Chondrocyte (in vitro differentiated cells): ENCODE data around the gene WDR73. TPM values are rescaled to one million over a fixed set of nuclear protein-coding genes. Genes with fewer than 3 reads are reported as not detected.

Experiments used
- DNase-seq: peaks from one replicate; pipeline ENCODE4 v3.0.0; 2021; ENCODE audit warnings: mixed read lengths, low spot score
- H3K27ac Mint-ChIP-seq: one replicate; pipeline ENCODE4 v1.8.0; 2021; ENCODE audit warnings: mild to moderate bottlenecking, moderate library complexity, mixed read lengths; ENCODE audit not compliant: unreplicated experiment
- H3K27me3 Mint-ChIP-seq: 2 replicates; pipeline ENCODE4 v1.8.0; 2021; ENCODE audit warnings: low read depth, mixed read lengths
- H3K36me3 Mint-ChIP-seq: 2 replicates; pipeline ENCODE4 v1.8.0; 2021; ENCODE audit warnings: low read depth, mixed read lengths
- H3K4me1 Mint-ChIP-seq: 2 replicates; pipeline ENCODE4 v1.8.0; 2021; ENCODE audit warnings: low read depth, mild to moderate bottlenecking, mixed read lengths
- H3K4me3 Mint-ChIP-seq: one replicate; pipeline ENCODE4 v1.8.0; 2021; ENCODE audit warnings: mild to moderate bottlenecking, moderate library complexity, mixed read lengths; ENCODE audit not compliant: unreplicated experiment
- H3K9me3 Mint-ChIP-seq: 2 replicates; pipeline ENCODE4 v1.8.0; 2021; ENCODE audit warnings: low read depth, mixed read lengths
- CTCF ChIP-seq: fragments of 200-600 bp; sonication (generic); IDR thresholded peaks from 2 replicates; pipeline ENCODE4 v1.5.0; 2021; ENCODE audit warnings: antibody characterized with exemption, mild to moderate bottlenecking, moderate library complexity
- total RNA-seq: library from RNA; stranded (reverse); gene quantifications from 3 replicates; pipeline ENCODE4 v1.2.1, GENCODE V29; 2021

Gene WDR73
- total RNA-seq, 1 donor from 2014 or later: 17.0 TPM

- H3K9me3 Mint-ChIP-seq: no peaks in the 10 kb centered on the region
- peaks cover 25% of the 10 kb centered on the region for H3K36me3 Mint-ChIP-seq
- no peak overlapping the region for H3K27ac Mint-ChIP-seq
- TF ChIP-seq CTCF: no peak
- no peak overlapping the region for H3K4me3 Mint-ChIP-seq
- no peaks in the 10 kb centered on the region for H3K27me3 Mint-ChIP-seq
- peaks cover 33% of the 10 kb centered on the region for H3K4me1 Mint-ChIP-seq
- DNase-seq: no peak
These were observed 49.1 kb downstream of the WDR73 start for GRCh38 chr15:84604826-84605553.

DNA sequence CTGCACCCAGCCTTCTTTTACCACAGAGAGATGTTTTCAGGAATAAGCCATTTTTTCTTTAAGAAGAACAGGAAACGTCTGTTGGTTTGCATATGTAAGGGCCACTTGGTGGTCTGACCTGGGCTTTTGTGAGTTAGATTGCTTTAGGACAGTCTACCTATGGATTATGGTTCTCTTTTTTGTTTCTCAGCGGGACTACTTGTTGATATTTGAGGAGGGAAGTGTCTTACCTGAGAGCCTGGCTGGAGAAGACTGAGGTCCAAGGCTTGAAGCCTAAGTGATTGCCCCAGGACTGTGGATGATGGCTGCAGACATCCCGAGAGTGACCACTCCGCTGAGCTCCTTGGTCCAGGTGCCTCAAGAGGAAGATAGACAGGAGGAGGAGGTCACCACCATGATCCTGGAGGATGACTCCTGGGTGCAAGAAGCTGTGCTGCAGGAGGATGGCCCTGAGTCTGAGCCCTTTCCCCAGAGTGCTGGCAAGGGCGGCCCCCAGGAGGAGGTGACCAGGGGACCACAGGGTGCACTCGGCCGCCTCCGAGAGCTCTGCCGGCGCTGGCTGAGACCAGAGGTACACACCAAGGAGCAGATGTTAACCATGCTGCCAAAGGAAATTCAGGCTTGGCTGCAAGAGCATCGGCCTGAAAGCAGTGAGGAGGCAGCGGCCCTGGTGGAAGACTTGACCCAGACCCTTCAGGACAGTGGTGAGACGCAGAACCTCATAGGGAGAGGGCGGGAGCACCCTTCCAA lies 50.3 kb downstream of the WDR73 start:
- no peak for TF ChIP-seq CTCF
- Mint-ChIP-seq H3K9me3 (no peaks in the 10 kb centered on the region), H3K36me3 (peaks cover 25% of the 10 kb centered on the region), H3K27ac (no peak overlapping the region), H3K27me3 (no peaks in the 10 kb centered on the region), H3K4me3 (no peak overlapping the region), H3K4me1 (peaks cover 30% of the 10 kb centered on the region)
- no peak for DNase-seq

DNA sequence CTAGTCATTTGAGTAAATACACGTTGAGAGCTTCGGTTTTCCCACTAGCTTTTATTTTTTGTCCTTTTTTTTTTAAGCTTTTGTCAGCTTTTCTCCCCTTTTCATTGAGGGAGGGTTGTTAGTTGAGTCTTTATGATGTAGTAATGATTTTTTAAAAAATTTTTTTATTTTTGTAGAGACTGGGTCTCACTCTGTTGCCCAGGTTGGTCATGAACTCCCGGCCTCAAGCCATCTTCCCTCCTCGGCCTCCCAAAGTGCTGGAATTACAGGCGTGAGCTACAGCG lies 52.6 kb downstream of the WDR73 start:
- no peak for TF ChIP-seq CTCF
- H3K27ac Mint-ChIP-seq: peak overlapping the region; percentile 87
- H3K4me3 Mint-ChIP-seq: peak overlapping the region; percentile 93
- peaks cover 38% of the 10 kb centered on the region for H3K4me1 Mint-ChIP-seq
- H3K9me3 Mint-ChIP-seq: no peaks in the 10 kb centered on the region
- H3K27me3 Mint-ChIP-seq: peaks cover 2% of the 10 kb centered on the region
- no peak for DNase-seq
- H3K36me3 Mint-ChIP-seq: peaks cover 17% of the 10 kb centered on the region

- H3K27ac Mint-ChIP-seq: peak within 1 kb of the TSS; percentile 91
- H3K27me3 Mint-ChIP-seq: peaks cover 2% of the 10 kb centered on the region
- H3K9me3 Mint-ChIP-seq: no peaks in the 10 kb centered on the region
- H3K4me3 Mint-ChIP-seq: peak within 1 kb of the TSS; percentile 93
- H3K36me3 Mint-ChIP-seq: peaks cover 13% of the 10 kb centered on the region
- no peak for TF ChIP-seq CTCF
- H3K4me1 Mint-ChIP-seq: peaks cover 38% of the 10 kb centered on the region
- DNase-seq: peak; percentile 98
These were observed 53.2 kb downstream of the WDR73 start, which contains the start of gene ZSCAN2 for GRCh38 chr15:84600687-84601554. Gene ZSCAN2 (plus strand): TSS chr15:84601009. CDS start chr15:84603928, 2,919 bp downstream.

GRCh38 chr15:84600331-84600686 lies 53.8 kb downstream of the WDR73 start:
- H3K36me3 Mint-ChIP-seq: peaks cover 7% of the 10 kb centered on the region
- peak overlapping the region; percentile 93 for H3K4me3 Mint-ChIP-seq
- TF ChIP-seq CTCF: no peak
- peaks cover 2% of the 10 kb centered on the region for H3K27me3 Mint-ChIP-seq
- H3K27ac Mint-ChIP-seq: peak overlapping the region; percentile 91
- H3K9me3 Mint-ChIP-seq: no peaks in the 10 kb centered on the region
- DNase-seq: no peak
- peaks cover 38% of the 10 kb centered on the region for H3K4me1 Mint-ChIP-seq
